Uterus (tissue), 4 donors: ENCODE measurements around the gene NIPAL3. TPM values are rescaled to one million over a fixed set of nuclear protein-coding genes. Genes with fewer than 3 reads are reported as not detected.
"Not testable (repeated sequence)": the region's sequence is repeated elsewhere in the genome, so short reads cannot be mapped to it uniquely, and the experiment has no call there.

ENCODE experiments used
- DNase-seq, 2 donors: peaks; one replicate each; pipeline ENCODE4 v3.0.0-alpha.2; 2019 to 2020
- H3K27ac ChIP-seq, 2 donors: fragments of 200-600 bp; sonication (generic); 1 replicate in 1 of 2; 2 replicates in 1 of 2; pipeline ENCODE4 v1.5.1; 2016 to 2018
- H3K27me3 ChIP-seq, 2 donors: fragments of 200-600 bp; sonication (generic); one replicate each; pipeline ENCODE4 v1.5.1; 2018 to 2019; ENCODE audit warnings: control low read depth in 1 of 2
- H3K36me3 ChIP-seq, 2 donors: fragments of 200-600 bp; sonication (generic); one replicate each; pipeline ENCODE4 v1.5.1; 2019; ENCODE audit warnings: control low read depth in 1 of 2
- H3K4me1 ChIP-seq, 2 donors: fragments of 200-600 bp; sonication (generic); one replicate each; pipeline ENCODE4 v1.5.1; 2018 to 2019; ENCODE audit warnings: control low read depth in 1 of 2
- H3K4me3 ChIP-seq, 2 donors: fragments of 200-600 bp; sonication (generic); 1 replicate in 1 of 2; 2 replicates in 1 of 2; pipeline ENCODE4 v1.5.1; 2018 to 2019; ENCODE audit warnings: mild to moderate bottlenecking in 1 of 2
- H3K9me3 ChIP-seq, 2 donors: fragments of 200-600 bp; sonication (generic); one replicate each; pipeline ENCODE4 v1.5.1; 2019; ENCODE audit warnings: control low read depth in 1 of 2
- POLR2A ChIP-seq, 2 donors: fragments of 450-650 bp; IDR thresholded peaks; one replicate each; pipeline ENCODE4 v1.6.1; 2016; ENCODE audit warnings: antibody characterized with exemption in 2 of 2, mild to moderate bottlenecking in 1 of 2, moderate library complexity in 1 of 2
- intact Hi-C: fragments of 100-400 bp; cut with DNase I; formaldehyde crosslinking; loops from one replicate; pipeline ENCODE4 v1.15.1; 2023; ENCODE audit warnings: low total_unique reads
- total RNA-seq, 4 donors: library from RNA; depleted of rRNA in 3 of 4; stranded (reverse); fragments of >200 nt in 3 of 4; gene quantifications; one replicate each; pipeline versions ENCODE4 v1.1.0 to v1.2.4, GENCODE V29; 2014 to 2023
- TF ChIP-seq, protein P1 (sequence below), 4 experiments: fragments of 200-600 bp in 2 of 4; fragments of 450-650 bp in 2 of 4; sonication (generic) in 2 of 4; IDR thresholded peaks; one replicate each; pipeline ENCODE4 v1.5.1; 2016 to 2019; ENCODE audit warnings: antibody characterized with exemption in 4 of 4, mild to moderate bottlenecking in 2 of 4, moderate library complexity in 1 of 4
- donor health status: DM: yes; HTN: yes; CAD: no.

NIPAL3 gene
- total RNA-seq, 4 donors from 2014 or later, result 14.2 to 36.8 (median 21.5) TPM

DNA sequence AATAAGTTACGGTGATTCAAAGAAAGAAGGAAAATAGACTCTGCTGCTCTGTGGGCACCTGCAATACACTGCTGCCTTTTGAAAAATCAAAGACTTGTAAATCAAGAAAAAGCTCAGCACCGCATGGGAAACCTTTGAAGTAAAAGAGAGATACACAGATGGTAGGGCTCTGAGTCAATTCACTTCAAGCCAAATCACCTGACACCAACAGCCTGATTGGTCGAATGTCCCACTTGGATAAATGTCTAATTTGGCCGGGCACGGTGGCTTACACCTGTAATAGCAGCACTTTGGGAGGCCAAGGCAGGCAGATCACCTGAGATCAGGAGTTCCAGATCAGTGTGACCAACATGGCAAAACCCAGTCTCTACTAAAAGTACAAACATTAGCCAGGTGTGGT, 67.8 kb downstream of the NIPAL3 start:
- Histone ChIP-seq H3K36me3 (no peaks in the 10 kb centered on the region), H3K4me1 (no peaks in the 10 kb centered on the region), H3K27ac (no peak overlapping the region), H3K9me3 (no peaks in the 10 kb centered on the region), H3K27me3 (no peaks in the 10 kb centered on the region), H3K4me3 (no peak overlapping the region)
- TF ChIP-seq POLR2A (IDR thresholded peaks at IDR 0.05), result no peak
- TF ChIP-seq, protein P1, sequence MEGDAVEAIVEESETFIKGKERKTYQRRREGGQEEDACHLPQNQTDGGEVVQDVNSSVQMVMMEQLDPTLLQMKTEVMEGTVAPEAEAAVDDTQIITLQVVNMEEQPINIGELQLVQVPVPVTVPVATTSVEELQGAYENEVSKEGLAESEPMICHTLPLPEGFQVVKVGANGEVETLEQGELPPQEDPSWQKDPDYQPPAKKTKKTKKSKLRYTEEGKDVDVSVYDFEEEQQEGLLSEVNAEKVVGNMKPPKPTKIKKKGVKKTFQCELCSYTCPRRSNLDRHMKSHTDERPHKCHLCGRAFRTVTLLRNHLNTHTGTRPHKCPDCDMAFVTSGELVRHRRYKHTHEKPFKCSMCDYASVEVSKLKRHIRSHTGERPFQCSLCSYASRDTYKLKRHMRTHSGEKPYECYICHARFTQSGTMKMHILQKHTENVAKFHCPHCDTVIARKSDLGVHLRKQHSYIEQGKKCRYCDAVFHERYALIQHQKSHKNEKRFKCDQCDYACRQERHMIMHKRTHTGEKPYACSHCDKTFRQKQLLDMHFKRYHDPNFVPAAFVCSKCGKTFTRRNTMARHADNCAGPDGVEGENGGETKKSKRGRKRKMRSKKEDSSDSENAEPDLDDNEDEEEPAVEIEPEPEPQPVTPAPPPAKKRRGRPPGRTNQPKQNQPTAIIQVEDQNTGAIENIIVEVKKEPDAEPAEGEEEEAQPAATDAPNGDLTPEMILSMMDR (IDR thresholded peaks at IDR 0.05), result no peak
- intact Hi-C loops, result no loop called here
- no peak for DNase-seq

DNA sequence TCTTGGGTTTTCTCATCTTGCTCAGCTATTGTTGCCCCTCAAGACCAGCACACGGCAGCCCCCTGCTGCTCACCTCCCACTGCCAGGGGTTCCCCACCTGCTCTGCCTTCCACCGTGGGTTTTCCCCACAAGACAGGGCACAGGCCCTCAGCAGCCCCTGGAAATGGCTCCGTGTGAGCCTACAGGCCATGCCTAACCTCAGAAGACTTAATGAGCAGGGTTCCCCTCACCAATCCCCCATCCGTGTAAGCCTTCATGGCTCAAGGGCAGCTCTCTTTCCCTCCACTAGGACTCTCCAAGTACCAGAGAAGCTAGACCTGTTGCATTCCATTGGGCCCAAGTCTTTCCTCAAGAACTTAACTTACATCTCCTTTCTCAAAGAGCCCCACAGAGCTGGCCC, 68.6 kb downstream of the NIPAL3 start:
- no peak for TF ChIP-seq POLR2A (IDR thresholded peaks at IDR 0.05)
- TF ChIP-seq, protein P1 (IDR thresholded peaks at IDR 0.05), result no peak
- H3K4me3 ChIP-seq, result no peak overlapping the region
- no peak overlapping the region for H3K27ac ChIP-seq
- intact Hi-C loops, result no loop called here
- DNase-seq, result no peak
- H3K27me3 ChIP-seq, result no peaks in the 10 kb centered on the region
- no peaks in the 10 kb centered on the region for H3K9me3 ChIP-seq
- no peaks in the 10 kb centered on the region for H3K36me3 ChIP-seq
- H3K4me1 ChIP-seq, result no peaks in the 10 kb centered on the region

DNA sequence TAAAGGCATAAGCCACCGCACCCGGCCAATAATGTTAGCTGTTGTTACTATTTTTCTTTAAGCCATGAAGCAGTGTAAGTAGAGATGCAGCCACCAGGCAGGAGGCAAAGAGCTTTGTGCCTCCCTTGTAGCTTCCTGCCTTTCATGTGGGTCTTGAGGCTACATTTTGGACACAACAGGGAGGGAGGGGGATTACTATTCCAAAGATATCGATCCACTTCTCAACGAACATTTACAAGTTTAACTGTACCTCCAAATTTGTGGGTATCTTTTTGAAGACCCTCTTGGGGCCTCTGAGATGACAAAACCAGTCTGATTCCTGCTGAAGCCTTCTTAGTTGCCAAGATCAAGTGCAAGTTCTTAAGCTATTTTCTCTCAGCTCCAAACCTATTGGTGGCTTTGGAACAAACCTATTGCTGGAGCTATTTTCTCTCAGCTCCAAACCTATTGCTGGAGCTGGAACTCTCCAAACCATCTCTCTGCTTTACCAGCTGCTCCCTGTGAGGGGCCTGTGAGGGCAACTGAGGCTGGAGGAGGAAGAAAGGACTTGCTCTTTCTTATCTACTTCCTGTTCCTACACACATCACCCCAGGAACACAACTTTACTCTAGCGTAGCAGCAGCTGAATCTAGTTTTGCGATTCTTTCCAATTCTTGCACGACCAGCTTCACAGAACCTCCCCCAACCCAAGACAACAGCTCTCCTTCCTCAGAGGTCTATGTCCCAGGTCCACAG, 70.9 kb downstream of the NIPAL3 start:
- H3K4me3 ChIP-seq, result no peak overlapping the region
- intact Hi-C loops, result no loop called here
- no peaks in the 10 kb centered on the region for H3K9me3 ChIP-seq
- H3K4me1 ChIP-seq, result no peaks in the 10 kb centered on the region
- H3K36me3 ChIP-seq, result no peaks in the 10 kb centered on the region
- H3K27me3 ChIP-seq, result no peaks in the 10 kb centered on the region
- TF ChIP-seq, protein P1 (IDR thresholded peaks at IDR 0.05), result no peak
- no peak for TF ChIP-seq POLR2A (IDR thresholded peaks at IDR 0.05)
- no peak overlapping the region for H3K27ac ChIP-seq
- DNase-seq, result no peak

DNA sequence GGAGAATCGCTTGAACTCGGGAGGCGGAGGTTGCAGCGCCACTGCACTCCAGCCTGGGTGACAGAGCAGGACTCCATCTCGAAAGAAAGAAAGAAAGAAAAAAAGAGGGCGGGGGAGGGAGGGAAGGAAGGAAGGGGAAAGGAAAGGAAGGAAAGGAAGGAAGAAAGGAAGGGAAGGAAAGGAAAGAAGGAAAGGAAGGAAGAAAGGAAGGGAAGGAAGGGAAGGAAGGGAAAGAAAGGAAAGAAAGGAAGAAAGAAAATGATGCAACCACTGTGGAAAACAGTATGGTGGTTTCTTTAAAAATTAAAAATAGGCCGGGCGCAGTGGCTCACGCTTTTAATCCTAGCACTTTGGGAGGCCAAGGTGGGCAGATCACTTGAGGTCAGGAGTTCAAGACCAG, 71.9 kb downstream of the NIPAL3 start:
- no peaks in the 10 kb centered on the region for H3K9me3 ChIP-seq
- no peak overlapping the region for H3K4me3 ChIP-seq
- H3K36me3 ChIP-seq, result no peaks in the 10 kb centered on the region
- H3K27me3 ChIP-seq, result no peaks in the 10 kb centered on the region
- no peak for TF ChIP-seq POLR2A (IDR thresholded peaks at IDR 0.05)
- TF ChIP-seq, protein P1 (IDR thresholded peaks at IDR 0.05), result no peak
- intact Hi-C loops, result no loop called here
- no peak overlapping the region for H3K27ac ChIP-seq
- no peak for DNase-seq
- no peaks in the 10 kb centered on the region for H3K4me1 ChIP-seq

DNA sequence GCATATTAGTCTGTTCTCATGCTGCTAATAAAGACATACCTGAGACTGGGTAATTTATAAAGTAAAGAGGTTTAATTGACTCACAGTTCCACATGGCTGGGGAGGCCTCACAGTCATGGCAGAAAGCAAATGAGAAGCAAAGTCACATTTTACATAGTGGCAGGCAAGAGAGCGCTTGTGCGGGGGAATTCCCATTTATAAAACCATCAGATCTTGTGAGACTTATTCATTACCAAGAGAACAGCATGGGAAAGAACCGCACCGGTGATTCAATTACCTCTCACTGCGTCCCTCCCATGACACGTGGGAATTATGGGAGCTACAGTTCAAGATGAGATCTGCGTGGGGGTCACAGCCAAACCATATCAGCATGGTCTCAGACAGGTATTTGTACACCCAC, 72.6 kb downstream of the NIPAL3 start:
- H3K27me3 ChIP-seq, H3K4me3 ChIP-seq, H3K4me1 ChIP-seq, intact Hi-C loops, H3K36me3 ChIP-seq, H3K9me3 ChIP-seq, DNase-seq, H3K27ac ChIP-seq: not testable (repeated sequence)

DNA sequence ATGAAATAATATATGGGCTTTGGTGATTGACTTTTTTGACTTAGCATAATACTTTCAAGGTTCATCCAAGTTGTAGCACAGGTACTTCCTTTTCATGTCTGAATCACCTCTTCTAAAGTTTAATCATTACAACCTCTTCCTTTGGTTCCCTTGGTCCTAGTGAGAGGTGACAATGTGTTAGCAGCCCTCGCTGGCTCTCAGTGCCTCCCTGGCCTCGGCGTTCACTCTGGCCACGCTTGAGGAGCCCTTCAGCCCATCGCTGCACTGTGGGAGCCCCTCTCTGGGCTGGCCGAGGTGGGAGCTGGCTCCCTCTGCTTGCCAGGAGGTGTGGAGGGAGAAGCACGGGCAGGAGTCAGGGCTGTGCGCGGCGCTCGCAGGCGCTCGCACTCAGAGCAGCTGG, 74.1 kb downstream of the NIPAL3 start:
- Histone ChIP-seq H3K27ac (no peak overlapping the region), H3K4me3 (no peak overlapping the region), H3K9me3 (no peaks in the 10 kb centered on the region), H3K36me3 (no peaks in the 10 kb centered on the region), H3K27me3 (no peaks in the 10 kb centered on the region), H3K4me1 (no peaks in the 10 kb centered on the region)
- intact Hi-C loops, result no loop called here
- no peak for DNase-seq
- no peak for TF ChIP-seq POLR2A (IDR thresholded peaks at IDR 0.05)
- TF ChIP-seq, protein P1 (IDR thresholded peaks at IDR 0.05), result no peak
